Smooth muscle cell (in vitro differentiated cells): Measurements from ENCODE around the gene CCDC9B. TPM values are rescaled to one million over a fixed set of nuclear protein-coding genes. Genes with fewer than 3 reads are reported as not detected.
A peak's percentile ranks its signal among the peaks of the same experiment; 100 is the strongest.

Experiments
- DNase-seq: peaks from one replicate; lab custom pipeline; 2025; ENCODE audit not compliant: unreplicated experiment; lab: John Stamatoyannopoulos, UW
- H2AFZ ChIP-seq: fragments of 200-600 bp; sonication (generic); 2 replicates; pipeline ENCODE4 v1.6.0; 2016; ENCODE audit warnings: antibody characterized with exemption, low read depth, mild to moderate bottlenecking
- H3F3A ChIP-seq: fragments of 200-600 bp; sonication (generic); 2 replicates; pipeline ENCODE4 v1.6.0; 2017; ENCODE audit warnings: antibody characterized with exemption, low read depth
- H3K27ac ChIP-seq: fragments of 200-600 bp; sonication (generic); 2 replicates; pipeline ENCODE4 v1.5.1; 2016; ENCODE audit warnings: low read depth, mild to moderate bottlenecking
- H3K27me3 ChIP-seq: fragments of 200-600 bp; sonication (generic); 2 replicates; pipeline ENCODE4 v1.6.1; 2016; ENCODE audit warnings: low read depth, mild to moderate bottlenecking
- H3K36me3 ChIP-seq: fragments of 200-600 bp; sonication (generic); 2 replicates; pipeline ENCODE4 v1.5.1; 2016; ENCODE audit warnings: low read depth
- H3K4me1 ChIP-seq: fragments of 200-600 bp; sonication (generic); 2 replicates; pipeline ENCODE4 v1.5.1; 2016; ENCODE audit warnings: low read depth
- H3K4me2 ChIP-seq: fragments of 200-600 bp; sonication (generic); 2 replicates; pipeline ENCODE4 v1.6.0; 2016; ENCODE audit warnings: mild to moderate bottlenecking
- H3K4me3 ChIP-seq: fragments of 200-600 bp; sonication (generic); 2 replicates; pipeline ENCODE4 v1.5.1; 2016; ENCODE audit warnings: mild to moderate bottlenecking
- H3K79me2 ChIP-seq: fragments of 200-600 bp; sonication (generic); 2 replicates; pipeline ENCODE4 v1.6.0; 2016; ENCODE audit warnings: low read depth, mild to moderate bottlenecking
- H3K9ac ChIP-seq: fragments of 200-600 bp; sonication (generic); 2 replicates; pipeline ENCODE4 v1.6.0; 2016; ENCODE audit warnings: low read depth
- H3K9me3 ChIP-seq: fragments of 200-600 bp; sonication (generic); replicated peaks from 2 replicates; pipeline ENCODE4 v1.5.1; 2016; ENCODE audit warnings: low read depth
- H4K20me1 ChIP-seq: fragments of 200-600 bp; sonication (generic); 2 replicates; pipeline ENCODE4 v1.6.0; 2016; ENCODE audit warnings: low read depth
- CTCF ChIP-seq: fragments of 200-600 bp; sonication (generic); IDR thresholded peaks from 2 replicates; pipeline ENCODE4 v1.5.1; 2017; ENCODE audit warnings: borderline replicate concordance, mild to moderate bottlenecking, antibody characterized with exemption; ENCODE audit not compliant: insufficient read depth, poor library complexity, severe bottlenecking
- WGBS: methylation state at CpG from one replicate; pipeline ENCODE4 v1.1.7; 2016; ENCODE audit warnings: low lambda C conversion rate; 5-methylcytosine and 5-hydroxymethylcytosine counted together
- polyA plus RNA-seq: library from polyadenylated mRNA; unstranded; fragments of >200 nt; fragmentation: Nextera tagmentation; extraction: Ambion mirVana; gene quantifications from 2 replicates; pipeline ENCODE4 v1.2.1, GENCODE V29; 2016
- total RNA-seq: library from RNA; depleted of rRNA; stranded (reverse); fragments of >200 nt; gene quantifications from 2 replicates; pipeline ENCODE4 v1.2.3, GENCODE V29; 2014

The CCDC9B gene
- total and polyA plus RNA-seq, 2 experiments from 2014 or later = 0.97 to 3.8 TPM

DNA sequence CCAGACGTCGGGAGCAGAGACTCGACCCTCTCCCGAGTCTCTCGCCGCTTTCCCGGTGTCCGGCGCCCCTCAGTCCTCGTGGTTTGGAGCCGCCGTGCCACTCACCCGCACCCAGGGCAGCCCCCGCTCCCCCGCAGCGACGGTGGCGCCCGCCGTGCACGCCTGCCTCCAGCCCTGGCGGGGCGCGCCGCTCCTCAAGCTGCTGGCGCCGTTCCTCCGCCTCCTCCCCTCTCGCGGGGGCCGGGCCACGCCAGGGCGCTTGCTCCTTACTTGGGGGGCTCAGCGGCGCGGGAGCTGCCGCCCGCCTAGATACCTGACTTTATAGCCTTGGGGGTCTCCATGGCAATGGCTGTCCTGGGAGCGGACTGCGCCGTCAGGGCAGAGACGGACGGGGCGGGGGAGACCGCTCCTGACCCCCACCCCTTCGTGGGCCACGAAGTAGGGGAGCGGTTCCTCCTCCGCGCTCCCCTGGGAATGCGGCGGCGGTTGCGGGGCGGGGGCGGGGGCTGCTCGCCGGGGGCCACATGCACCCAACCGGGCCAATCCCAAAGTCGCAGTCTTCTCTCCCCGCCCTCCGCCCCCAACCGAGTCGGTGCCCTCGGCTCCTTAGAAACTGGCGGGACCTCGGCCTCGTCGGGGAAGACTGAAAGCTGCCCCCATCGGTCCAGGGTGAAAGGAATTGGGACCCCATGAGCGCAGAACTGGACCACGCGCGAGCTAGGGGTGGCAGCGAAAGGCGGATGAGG is 57.7 kb downstream of the CCDC9B start, which contains the start of gene ANKRD63:
Gene ANKRD63, minus strand, starts transcription at position 196 of the 746 bp plus-strand sequence. CDS start 478 bp downstream, outside the sequence.
- Histone ChIP-seq H3K27ac (no peak within 1 kb of the TSS), H4K20me1 (no peaks in the 10 kb centered on the region), H3K36me3 (no peaks in the 10 kb centered on the region), H2AFZ (no peak within 1 kb of the TSS), H3K9me3 (no peaks in the 10 kb centered on the region), H3K9ac (no peak within 1 kb of the TSS), H3K4me1 (peaks cover 30% of the 10 kb centered on the region), H3K27me3 (peaks cover 62% of the 10 kb centered on the region), H3F3A (peaks cover 23% of the 10 kb centered on the region), H3K4me3 (peak within 1 kb of the TSS; percentile 44), H3K79me2 (no peaks in the 10 kb centered on the region), H3K4me2 (peak within 1 kb of the TSS; percentile 83)
- 4% methylated on average over 49 of the region's 76 CpGs for WGBS
- TF ChIP-seq CTCF = no peak
- DNase-seq = no peak

GRCh38 chr15:40282147-40282868 is 58.4 kb downstream of the CCDC9B start:
- no peaks in the 10 kb centered on the region for H4K20me1 ChIP-seq
- peaks cover 30% of the 10 kb centered on the region for H3K4me1 ChIP-seq
- peaks cover 64% of the 10 kb centered on the region for H3K27me3 ChIP-seq
- DNase-seq = no peak
- no peaks in the 10 kb centered on the region for H3K9me3 ChIP-seq
- H3F3A ChIP-seq = peaks cover 23% of the 10 kb centered on the region
- no peaks in the 10 kb centered on the region for H3K36me3 ChIP-seq
- no peak overlapping the region for H3K9ac ChIP-seq
- H3K27ac ChIP-seq = no peak overlapping the region
- TF ChIP-seq CTCF = peak; percentile 21
- peak overlapping the region; percentile 83 for H3K4me2 ChIP-seq
- H3K4me3 ChIP-seq = peak overlapping the region; percentile 44
- no peaks in the 10 kb centered on the region for H3K79me2 ChIP-seq
- H2AFZ ChIP-seq = no peak overlapping the region
- 3% methylated on average over 68 of the region's 92 CpGs for WGBS

DNA sequence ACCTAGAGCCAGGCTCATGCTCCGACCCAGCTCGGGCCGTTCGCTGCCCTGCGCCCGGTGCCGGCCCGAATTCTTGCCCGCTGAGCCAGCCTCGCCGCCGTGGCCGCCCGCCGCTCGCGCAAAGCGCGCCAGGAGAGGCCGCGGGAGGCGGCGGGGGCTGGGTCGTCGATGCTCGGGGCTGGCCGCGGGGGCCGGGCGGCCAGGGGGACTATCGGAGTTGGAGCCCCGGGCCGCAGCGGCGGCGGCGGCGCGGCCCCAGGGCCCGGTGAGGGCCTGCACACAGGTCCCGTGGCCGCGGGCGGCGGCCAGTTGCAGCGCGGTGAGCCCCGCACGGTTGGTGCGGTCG is 59.0 kb downstream of the CCDC9B start:
- Histone ChIP-seq H3K36me3 (no peaks in the 10 kb centered on the region), H3K4me3 (peak overlapping the region; percentile 44), H3F3A (peaks cover 23% of the 10 kb centered on the region), H3K9me3 (no peaks in the 10 kb centered on the region), H3K9ac (no peak overlapping the region), H2AFZ (no peak overlapping the region), H3K27ac (no peak overlapping the region), H3K4me2 (peak overlapping the region; percentile 83), H3K4me1 (peaks cover 30% of the 10 kb centered on the region), H3K79me2 (no peaks in the 10 kb centered on the region), H4K20me1 (no peaks in the 10 kb centered on the region), H3K27me3 (peaks cover 64% of the 10 kb centered on the region)
- 3% methylated on average over 48 of the region's 51 CpGs for WGBS
- no peak for TF ChIP-seq CTCF
- no peak for DNase-seq

Other genes starting within 250 kb of the CCDC9B start
- 9.1 and 11.2 TPM in 2 replicates for gene BMF, start 232.1 kb downstream of the CCDC9B start, total RNA-seq
- gene BMF, start 232.1 kb downstream of the CCDC9B start, polyA plus RNA-seq = 3.6 and 7.5 TPM in 2 replicates
- 11.3 and 15.0 TPM in 2 replicates for gene BUB1B, start 179.9 kb downstream of the CCDC9B start, total RNA-seq
- gene BUB1B, start 179.9 kb downstream of the CCDC9B start, polyA plus RNA-seq = 5.8 and 6.1 TPM in 2 replicates
- 1.6 and 3.2 TPM in 2 replicates for gene PAK6, start 101.9 kb downstream of the CCDC9B start, total RNA-seq
- 0.29 and 2.2 TPM in 2 replicates for gene PAK6, start 101.9 kb downstream of the CCDC9B start, polyA plus RNA-seq
- not detected in 2 replicates for gene ANKRD63, start 57.9 kb downstream of the CCDC9B start, total RNA-seq
- gene ANKRD63, start 57.9 kb downstream of the CCDC9B start, polyA plus RNA-seq = 0.15 TPM in 1 of 2 replicates, not detected in the other
- gene PLCB2, start 33.0 kb downstream of the CCDC9B start, total RNA-seq = 1.5 and 3.9 TPM in 2 replicates
- gene PLCB2, start 33.0 kb downstream of the CCDC9B start, polyA plus RNA-seq = 1.9 TPM in 1 of 2 replicates, not detected in the other
- gene INAFM2, start 17.2 kb downstream of the CCDC9B start, total RNA-seq = 28.1 and 30.4 TPM in 2 replicates
- gene INAFM2, start 17.2 kb downstream of the CCDC9B start, polyA plus RNA-seq = 23.9 and 48.6 TPM in 2 replicates
- gene PHGR1, start 10.1 kb upstream of the CCDC9B start, total RNA-seq = not detected in 2 replicates
- gene PHGR1, start 10.1 kb upstream of the CCDC9B start, polyA plus RNA-seq = 0.48 TPM in 1 of 2 replicates, not detected in the other
- 0.04 and 0.58 TPM in 2 replicates for gene DISP2, start 17.3 kb upstream of the CCDC9B start, total RNA-seq
- 0.46 and 0.90 TPM in 2 replicates for gene DISP2, start 17.3 kb upstream of the CCDC9B start, polyA plus RNA-seq
- gene KNSTRN, start 41.8 kb upstream of the CCDC9B start, total RNA-seq = 24.1 and 27.0 TPM in 2 replicates
- gene KNSTRN, start 41.8 kb upstream of the CCDC9B start, polyA plus RNA-seq = 15.4 and 17.3 TPM in 2 replicates
- 17.4 and 20.3 TPM in 2 replicates for gene IVD, start 64.9 kb upstream of the CCDC9B start, total RNA-seq
- 37.8 and 38.3 TPM in 2 replicates for gene IVD, start 64.9 kb upstream of the CCDC9B start, polyA plus RNA-seq
- 7.9 and 8.4 TPM in 2 replicates for gene BAHD1, start 100.0 kb upstream of the CCDC9B start, total RNA-seq
- 11.1 and 13.4 TPM in 2 replicates for gene BAHD1, start 100.0 kb upstream of the CCDC9B start, polyA plus RNA-seq
- 19.1 and 20.5 TPM in 2 replicates for gene CHST14, start 130.0 kb upstream of the CCDC9B start, total RNA-seq
- gene CHST14, start 130.0 kb upstream of the CCDC9B start, polyA plus RNA-seq = 23.7 and 24.6 TPM in 2 replicates
- 16.2 and 25.5 TPM in 2 replicates for gene CCDC32, start 224.1 kb upstream of the CCDC9B start, total RNA-seq
- gene CCDC32, start 224.1 kb upstream of the CCDC9B start, polyA plus RNA-seq = 19.3 and 20.6 TPM in 2 replicates
- gene RPUSD2, start 228.4 kb upstream of the CCDC9B start, total RNA-seq = 6.8 and 7.3 TPM in 2 replicates
- gene RPUSD2, start 228.4 kb upstream of the CCDC9B start, polyA plus RNA-seq = 13.3 and 17.6 TPM in 2 replicates